Hepatocyte (in vitro differentiated cells): ENCODE data around the gene EPHB3.

Experiments
- EZH2 ChIP-seq: fragments of 200-600 bp; sonication (generic); IDR thresholded peaks from 2 replicates; pipeline ENCODE4 v1.6.1; 2016; ENCODE audit warnings: antibody characterized with exemption, mild to moderate bottlenecking, borderline replicate concordance
- EZH2phosphoT487 ChIP-seq: fragments of 200-600 bp; sonication (generic); IDR thresholded peaks from one replicate; pipeline ENCODE4 v1.6.1; 2018; ENCODE audit warnings: antibody characterized with exemption, mild to moderate bottlenecking, low read depth, moderate library complexity; ENCODE audit not compliant: unreplicated experiment, severe bottlenecking
- TF ChIP-seq, protein P1 (sequence below): fragments of 200-600 bp; sonication (generic); IDR thresholded peaks from 2 replicates; pipeline ENCODE4 v1.5.1; 2016; ENCODE audit warnings: antibody characterized with exemption, mild to moderate bottlenecking; ENCODE audit not compliant: poor library complexity

DNA sequence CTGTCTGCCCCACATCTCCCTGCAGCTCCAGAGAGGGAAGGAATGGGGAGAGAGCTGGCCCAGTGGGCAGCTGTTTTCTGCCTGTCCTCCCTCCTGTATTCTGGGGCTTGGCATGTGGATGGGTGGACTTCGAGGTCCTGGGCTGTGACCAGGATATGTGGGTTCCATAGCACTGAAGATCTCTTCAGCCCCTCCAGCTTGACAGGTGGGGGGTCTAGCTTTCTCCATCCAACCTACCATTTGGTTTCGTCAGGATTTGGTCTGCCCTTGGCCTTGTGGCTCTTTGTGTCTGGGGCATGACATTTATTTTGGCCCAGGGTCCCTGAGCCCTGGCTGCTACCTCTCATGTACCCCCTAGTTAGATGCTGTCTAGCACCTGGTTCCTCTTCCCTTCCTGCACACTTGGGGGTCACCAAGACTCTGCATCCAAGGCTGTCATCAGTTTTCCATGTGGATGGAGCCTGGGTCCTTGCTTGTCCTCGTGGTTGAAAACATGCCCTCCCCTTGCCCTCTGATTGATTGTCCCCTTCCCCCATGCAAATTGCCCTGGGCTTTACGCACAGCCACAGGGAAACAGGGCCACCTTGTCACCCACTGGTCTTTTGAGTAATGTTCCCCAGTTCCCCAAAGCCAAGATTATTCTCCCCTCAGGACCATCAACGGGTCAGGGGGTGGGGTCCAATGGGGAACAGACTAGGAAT is 3.2 kb downstream of the EPHB3 start:
- TF ChIP-seq, protein P1, sequence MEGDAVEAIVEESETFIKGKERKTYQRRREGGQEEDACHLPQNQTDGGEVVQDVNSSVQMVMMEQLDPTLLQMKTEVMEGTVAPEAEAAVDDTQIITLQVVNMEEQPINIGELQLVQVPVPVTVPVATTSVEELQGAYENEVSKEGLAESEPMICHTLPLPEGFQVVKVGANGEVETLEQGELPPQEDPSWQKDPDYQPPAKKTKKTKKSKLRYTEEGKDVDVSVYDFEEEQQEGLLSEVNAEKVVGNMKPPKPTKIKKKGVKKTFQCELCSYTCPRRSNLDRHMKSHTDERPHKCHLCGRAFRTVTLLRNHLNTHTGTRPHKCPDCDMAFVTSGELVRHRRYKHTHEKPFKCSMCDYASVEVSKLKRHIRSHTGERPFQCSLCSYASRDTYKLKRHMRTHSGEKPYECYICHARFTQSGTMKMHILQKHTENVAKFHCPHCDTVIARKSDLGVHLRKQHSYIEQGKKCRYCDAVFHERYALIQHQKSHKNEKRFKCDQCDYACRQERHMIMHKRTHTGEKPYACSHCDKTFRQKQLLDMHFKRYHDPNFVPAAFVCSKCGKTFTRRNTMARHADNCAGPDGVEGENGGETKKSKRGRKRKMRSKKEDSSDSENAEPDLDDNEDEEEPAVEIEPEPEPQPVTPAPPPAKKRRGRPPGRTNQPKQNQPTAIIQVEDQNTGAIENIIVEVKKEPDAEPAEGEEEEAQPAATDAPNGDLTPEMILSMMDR: no peak
- TF ChIP-seq EZH2 (no peak), EZH2phosphoT487 (no peak)
